Measurements from ENCODE around the gene ANKRD24.
"Not testable (repeated sequence)": the region's sequence is repeated elsewhere in the genome, so short reads cannot be mapped to it uniquely, and the experiment has no call there.

ANKRD24 gene

GRCh38 chr19:4185413-4186086 is 3.1 kb downstream of the ANKRD24 start:
- peaks cover 6% of the 10 kb centered on the region for H3K27me3 Mint-ChIP-seq
- H3K27ac Mint-ChIP-seq, result no peak overlapping the region
- peaks cover 44% of the 10 kb centered on the region for H3K4me1 Mint-ChIP-seq
- H3K9me3 Mint-ChIP-seq, result no peaks in the 10 kb centered on the region
- H3K36me3 Mint-ChIP-seq, result peaks cover 6% of the 10 kb centered on the region
- no peak for ATAC-seq
- H3K4me3 Mint-ChIP-seq, result no peak overlapping the region

GRCh38 chr19:4186087-4186993 is 3.9 kb downstream of the ANKRD24 start:
- Mint-ChIP-seq H3K36me3 (peaks cover under 1% of the 10 kb centered on the region), H3K4me1 (peaks cover 36% of the 10 kb centered on the region), H3K4me3 (no peak overlapping the region), H3K27ac (no peak overlapping the region), H3K9me3 (no peaks in the 10 kb centered on the region), H3K27me3 (peaks cover 6% of the 10 kb centered on the region)
- ATAC-seq, result peak; percentile 51

GRCh38 chr19:4187313-4188122 is 5.0 kb downstream of the ANKRD24 start:
- Mint-ChIP-seq H3K27ac (no peak overlapping the region), H3K36me3 (no peaks in the 10 kb centered on the region), H3K9me3 (no peaks in the 10 kb centered on the region), H3K4me1 (peaks cover 27% of the 10 kb centered on the region), H3K4me3 (no peak overlapping the region), H3K27me3 (peaks cover 10% of the 10 kb centered on the region)
- ATAC-seq, result no peak

- peaks cover 21% of the 10 kb centered on the region for H3K4me1 Mint-ChIP-seq
- no peak for ATAC-seq
- H3K27ac Mint-ChIP-seq, result no peak overlapping the region
- no peaks in the 10 kb centered on the region for H3K9me3 Mint-ChIP-seq
- no peak overlapping the region for H3K4me3 Mint-ChIP-seq
- no peaks in the 10 kb centered on the region for H3K36me3 Mint-ChIP-seq
- H3K27me3 Mint-ChIP-seq, result peaks cover 31% of the 10 kb centered on the region
Measured at GRCh38 chr19:4189641-4190040, 7.2 kb downstream of the ANKRD24 start.

- ATAC-seq, H3K27ac Mint-ChIP-seq, H3K36me3 Mint-ChIP-seq, H3K4me3 Mint-ChIP-seq, H3K9me3 Mint-ChIP-seq: not testable (repeated sequence)
- peaks cover 57% of the 10 kb centered on the region for H3K27me3 Mint-ChIP-seq
- peaks cover 13% of the 10 kb centered on the region for H3K4me1 Mint-ChIP-seq
Measured at GRCh38 chr19:4192537-4192936, 10.0 kb downstream of the ANKRD24 start.

- no peak for ATAC-seq
- Mint-ChIP-seq H3K4me3 (no peak overlapping the region), H3K9me3 (peaks cover 9% of the 10 kb centered on the region), H3K27ac (no peak overlapping the region), H3K36me3 (peaks cover 10% of the 10 kb centered on the region), H3K27me3 (peaks cover 71% of the 10 kb centered on the region), H3K4me1 (peaks cover 17% of the 10 kb centered on the region)
Measured at GRCh38 chr19:4194353-4194752, 11.9 kb downstream of the ANKRD24 start.

- Mint-ChIP-seq H3K9me3 (peaks cover 13% of the 10 kb centered on the region), H3K36me3 (peaks cover 10% of the 10 kb centered on the region), H3K27me3 (peaks cover 84% of the 10 kb centered on the region), H3K27ac (no peak overlapping the region), H3K4me1 (peaks cover 17% of the 10 kb centered on the region), H3K4me3 (no peak overlapping the region)
- ATAC-seq, result no peak
Measured at GRCh38 chr19:4196009-4196408, 13.5 kb downstream of the ANKRD24 start.

- Mint-ChIP-seq H3K9me3 (peaks cover 15% of the 10 kb centered on the region), H3K36me3 (peaks cover 10% of the 10 kb centered on the region), H3K27me3 (peaks cover 85% of the 10 kb centered on the region), H3K4me1 (peaks cover 17% of the 10 kb centered on the region), H3K4me3 (peak overlapping the region; percentile 52), H3K27ac (no peak overlapping the region)
- no peak for ATAC-seq
Measured at GRCh38 chr19:4196587-4197148, 14.2 kb downstream of the ANKRD24 start.

GRCh38 chr19:4197228-4197624 is 14.7 kb downstream of the ANKRD24 start:
- Mint-ChIP-seq H3K36me3 (peaks cover 10% of the 10 kb centered on the region), H3K4me3 (peak overlapping the region; percentile 52), H3K9me3 (peaks cover 15% of the 10 kb centered on the region), H3K4me1 (peaks cover 17% of the 10 kb centered on the region), H3K27me3 (peaks cover 85% of the 10 kb centered on the region), H3K27ac (no peak overlapping the region)
- ATAC-seq, result no peak

- Mint-ChIP-seq H3K27ac (no peak overlapping the region), H3K4me3 (peak overlapping the region; percentile 52), H3K27me3 (peaks cover 79% of the 10 kb centered on the region), H3K4me1 (peaks cover 17% of the 10 kb centered on the region), H3K36me3 (peaks cover 10% of the 10 kb centered on the region), H3K9me3 (peaks cover 15% of the 10 kb centered on the region)
- peak; percentile 45 for ATAC-seq
Measured at GRCh38 chr19:4197625-4198466, 15.4 kb downstream of the ANKRD24 start.

GRCh38 chr19:4198467-4199126 is 16.1 kb downstream of the ANKRD24 start:
- Mint-ChIP-seq H3K27me3 (peaks cover 71% of the 10 kb centered on the region), H3K36me3 (peaks cover 10% of the 10 kb centered on the region), H3K27ac (no peak overlapping the region), H3K4me1 (peaks cover 17% of the 10 kb centered on the region), H3K9me3 (peaks cover 15% of the 10 kb centered on the region), H3K4me3 (no peak overlapping the region)
- ATAC-seq, result no peak

- Mint-ChIP-seq H3K4me1 (peaks cover 18% of the 10 kb centered on the region), H3K27me3 (peaks cover 59% of the 10 kb centered on the region), H3K4me3 (no peak overlapping the region), H3K27ac (no peak overlapping the region), H3K9me3 (peaks cover 15% of the 10 kb centered on the region), H3K36me3 (peaks cover 10% of the 10 kb centered on the region)
- no peak for ATAC-seq
Measured at GRCh38 chr19:4199699-4200293, 17.3 kb downstream of the ANKRD24 start.

GRCh38 chr19:4200940-4201542 is 18.6 kb downstream of the ANKRD24 start:
- peaks cover 15% of the 10 kb centered on the region for H3K9me3 Mint-ChIP-seq
- H3K27ac Mint-ChIP-seq, result no peak overlapping the region
- H3K36me3 Mint-ChIP-seq, result peaks cover 10% of the 10 kb centered on the region
- peaks cover 18% of the 10 kb centered on the region for H3K4me1 Mint-ChIP-seq
- ATAC-seq, result no peak
- peaks cover 47% of the 10 kb centered on the region for H3K27me3 Mint-ChIP-seq
- H3K4me3 Mint-ChIP-seq, result no peak overlapping the region
